ENCODE data around the gene MAML1. TPM values are rescaled to one million over a fixed set of nuclear protein-coding genes. Genes with fewer than 3 reads are reported as not detected.

Gene MAML1
- total and polyA plus RNA-seq, 4 donors: 10.8 to 30.4 (median 22.9) TPM

- no peak for DNase-seq (ENCODE audit: low read depth in 4 of 6, low spot score in 6 of 6)
- Histone ChIP-seq H3K27ac (ENCODE audit: low read depth, low read length) (no peak overlapping the region), H3K36me3 (ENCODE audit: control insufficient read depth, insufficient read depth, low read length) (peaks cover 85% of the 10 kb centered on the region), H3K4me1 (ENCODE audit: control insufficient read depth, insufficient read depth, low read length) (peaks cover 3% of the 10 kb centered on the region), H3K4me3 (ENCODE audit: low read depth, low read length) (no peak overlapping the region), H3K27me3 (ENCODE audit: control insufficient read depth, insufficient read depth, low read length) (no peaks in the 10 kb centered on the region), H3K9me3 (ENCODE audit: control insufficient read depth, insufficient read depth, low read length) (no peaks in the 10 kb centered on the region)
- 93% methylated on average over 11 of the region's 12 CpGs for WGBS (ENCODE audit: insufficient coverage)
These were observed 41.8 kb downstream of the MAML1 start for GRCh38 chr5:179774442-179774841.

DNA sequence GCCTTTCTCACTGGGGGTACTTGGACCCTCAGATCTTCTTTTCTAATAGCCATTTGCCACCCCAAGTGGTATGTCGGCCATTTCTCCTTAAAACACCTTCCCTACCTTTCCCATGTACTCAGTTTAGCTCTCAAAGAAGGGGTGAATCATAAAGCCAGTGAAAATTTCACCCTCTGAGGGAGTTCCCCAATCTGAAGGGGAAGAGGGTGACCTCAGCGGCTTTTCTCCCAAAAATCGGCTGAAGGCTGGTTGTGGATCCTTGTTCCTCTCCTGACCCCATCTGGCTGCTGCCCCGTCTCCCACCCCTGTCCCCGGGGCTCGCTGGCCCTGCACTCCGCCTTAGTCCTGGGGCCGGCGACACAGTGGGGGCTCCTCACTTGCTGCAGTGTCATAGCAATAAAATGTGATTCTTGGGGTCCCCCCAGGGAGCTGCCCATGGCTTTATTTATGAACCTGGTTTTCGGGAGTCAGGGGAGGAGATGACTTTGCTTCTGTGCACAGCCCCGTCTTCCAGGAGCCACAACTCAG is 43.9 kb downstream of the MAML1 start:
- H3K4me3 ChIP-seq (ENCODE audit: low read depth, low read length): no peak overlapping the region
- H3K27me3 ChIP-seq (ENCODE audit: control insufficient read depth, insufficient read depth, low read length): no peaks in the 10 kb centered on the region
- no peaks in the 10 kb centered on the region for H3K9me3 ChIP-seq (ENCODE audit: control insufficient read depth, insufficient read depth, low read length)
- WGBS (ENCODE audit: insufficient coverage): 94% methylated on average over 6 of the region's 11 CpGs
- peaks cover 3% of the 10 kb centered on the region for H3K4me1 ChIP-seq (ENCODE audit: control insufficient read depth, insufficient read depth, low read length)
- peaks cover 83% of the 10 kb centered on the region for H3K36me3 ChIP-seq (ENCODE audit: control insufficient read depth, insufficient read depth, low read length)
- DNase-seq (ENCODE audit: low read depth in 4 of 6, low spot score in 6 of 6): no peak
- H3K27ac ChIP-seq (ENCODE audit: low read depth, low read length): no peak overlapping the region

DNA sequence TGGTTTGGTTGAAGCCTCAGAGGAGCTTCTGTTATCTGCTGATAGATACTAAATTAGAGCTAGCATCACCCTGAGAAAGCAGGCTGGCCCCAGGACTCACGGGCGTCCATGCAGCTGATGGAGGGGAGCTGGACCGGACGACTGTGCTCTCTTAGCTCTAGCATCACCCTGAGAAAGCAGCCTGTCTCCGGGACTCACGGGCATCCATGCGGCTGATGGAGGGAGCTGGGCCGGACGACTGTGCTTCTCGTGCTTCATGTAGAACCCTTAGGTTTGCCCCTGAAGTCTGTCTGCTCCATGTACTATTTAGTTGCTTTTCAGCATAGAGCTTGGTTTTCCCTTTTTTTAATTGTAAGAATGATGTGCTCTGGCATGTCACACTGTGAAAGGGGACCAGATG is 44.8 kb downstream of the MAML1 start:
- WGBS (ENCODE audit: insufficient coverage): 88% methylated on average over 10 of the region's 10 CpGs
- H3K27me3 ChIP-seq (ENCODE audit: control insufficient read depth, insufficient read depth, low read length): no peaks in the 10 kb centered on the region
- no peaks in the 10 kb centered on the region for H3K9me3 ChIP-seq (ENCODE audit: control insufficient read depth, insufficient read depth, low read length)
- H3K4me3 ChIP-seq (ENCODE audit: low read depth, low read length): no peak overlapping the region
- peaks cover 80% of the 10 kb centered on the region for H3K36me3 ChIP-seq (ENCODE audit: control insufficient read depth, insufficient read depth, low read length)
- no peak for DNase-seq (ENCODE audit: low read depth in 4 of 6, low spot score in 6 of 6)
- H3K27ac ChIP-seq (ENCODE audit: low read depth, low read length): no peak overlapping the region
- H3K4me1 ChIP-seq (ENCODE audit: control insufficient read depth, insufficient read depth, low read length): peaks cover 3% of the 10 kb centered on the region

DNA sequence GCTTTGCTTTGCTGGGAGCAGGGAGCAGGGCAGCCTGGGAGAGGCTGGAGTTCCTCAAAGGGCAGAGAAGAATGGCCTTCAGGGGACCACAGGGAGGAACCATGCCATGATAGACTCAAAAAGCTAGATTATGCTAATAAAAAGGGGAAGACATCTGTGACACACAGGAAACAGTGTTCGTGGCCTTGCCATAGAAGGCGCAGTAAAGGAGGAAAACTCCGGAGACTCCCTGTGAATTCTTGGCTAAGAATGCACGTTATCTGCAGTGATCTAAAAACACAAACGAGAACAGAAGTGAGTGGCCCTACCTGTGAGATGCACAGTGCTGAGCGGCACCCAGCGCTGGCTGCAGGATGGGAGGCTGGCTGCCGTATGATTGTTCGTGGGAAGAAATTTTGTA is 45.3 kb downstream of the MAML1 start:
- no peak overlapping the region for H3K27ac ChIP-seq (ENCODE audit: low read depth, low read length)
- no peaks in the 10 kb centered on the region for H3K27me3 ChIP-seq (ENCODE audit: control insufficient read depth, insufficient read depth, low read length)
- H3K4me3 ChIP-seq (ENCODE audit: low read depth, low read length): no peak overlapping the region
- H3K9me3 ChIP-seq (ENCODE audit: control insufficient read depth, insufficient read depth, low read length): no peaks in the 10 kb centered on the region
- peaks cover 3% of the 10 kb centered on the region for H3K4me1 ChIP-seq (ENCODE audit: control insufficient read depth, insufficient read depth, low read length)
- DNase-seq (ENCODE audit: low read depth in 4 of 6, low spot score in 6 of 6): no peak
- WGBS (ENCODE audit: insufficient coverage): 68% methylated on average over 9 of the region's 9 CpGs
- peaks cover 78% of the 10 kb centered on the region for H3K36me3 ChIP-seq (ENCODE audit: control insufficient read depth, insufficient read depth, low read length)

DNA sequence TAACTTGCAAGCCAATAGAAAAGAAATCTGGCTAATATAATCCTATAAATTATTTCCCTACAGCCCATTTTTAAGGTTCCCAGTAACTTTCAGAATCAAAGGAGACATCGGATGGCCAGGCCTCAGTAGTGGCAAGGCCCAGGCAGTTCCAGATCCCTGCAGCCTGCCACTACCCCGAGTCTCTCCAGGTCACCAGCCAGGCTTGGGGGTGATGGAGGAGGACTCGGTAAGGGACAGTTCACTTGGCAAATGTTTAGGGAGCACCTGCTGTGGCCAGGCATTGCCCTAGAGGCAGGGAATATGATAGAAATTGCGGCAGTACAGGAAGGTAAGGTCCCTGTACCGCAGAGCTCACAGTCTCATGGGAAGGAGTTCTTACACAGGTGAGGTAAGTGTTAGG is 46.0 kb downstream of the MAML1 start:
- no peak for DNase-seq (ENCODE audit: low read depth in 4 of 6, low spot score in 6 of 6)

GRCh38 chr5:179779826-179780225 is 47.2 kb downstream of the MAML1 start:
- Histone ChIP-seq H3K27me3 (ENCODE audit: control insufficient read depth, insufficient read depth, low read length) (no peaks in the 10 kb centered on the region), H3K27ac (ENCODE audit: low read depth, low read length) (no peak overlapping the region), H3K9me3 (ENCODE audit: control insufficient read depth, insufficient read depth, low read length) (no peaks in the 10 kb centered on the region), H3K36me3 (ENCODE audit: control insufficient read depth, insufficient read depth, low read length) (peaks cover 63% of the 10 kb centered on the region), H3K4me3 (ENCODE audit: low read depth, low read length) (no peak overlapping the region), H3K4me1 (ENCODE audit: control insufficient read depth, insufficient read depth, low read length) (peaks cover 3% of the 10 kb centered on the region)
- WGBS (ENCODE audit: insufficient coverage): 96% methylated on average over 4 of the region's 4 CpGs
- DNase-seq (ENCODE audit: low read depth in 4 of 6, low spot score in 6 of 6): no peak

More for the DNA sequence above, 46.0 kb downstream of the MAML1 start:
- H3K4me3 ChIP-seq (ENCODE audit: low read depth, low read length): no peak overlapping the region
- no peaks in the 10 kb centered on the region for H3K9me3 ChIP-seq (ENCODE audit: control insufficient read depth, insufficient read depth, low read length)
- H3K36me3 ChIP-seq (ENCODE audit: control insufficient read depth, insufficient read depth, low read length): peaks cover 75% of the 10 kb centered on the region
- no peaks in the 10 kb centered on the region for H3K27me3 ChIP-seq (ENCODE audit: control insufficient read depth, insufficient read depth, low read length)
- WGBS (ENCODE audit: insufficient coverage): 99% methylated on average over 5 of the region's 5 CpGs
- peaks cover 3% of the 10 kb centered on the region for H3K4me1 ChIP-seq (ENCODE audit: control insufficient read depth, insufficient read depth, low read length)
- H3K27ac ChIP-seq (ENCODE audit: low read depth, low read length): no peak overlapping the region

DNA sequence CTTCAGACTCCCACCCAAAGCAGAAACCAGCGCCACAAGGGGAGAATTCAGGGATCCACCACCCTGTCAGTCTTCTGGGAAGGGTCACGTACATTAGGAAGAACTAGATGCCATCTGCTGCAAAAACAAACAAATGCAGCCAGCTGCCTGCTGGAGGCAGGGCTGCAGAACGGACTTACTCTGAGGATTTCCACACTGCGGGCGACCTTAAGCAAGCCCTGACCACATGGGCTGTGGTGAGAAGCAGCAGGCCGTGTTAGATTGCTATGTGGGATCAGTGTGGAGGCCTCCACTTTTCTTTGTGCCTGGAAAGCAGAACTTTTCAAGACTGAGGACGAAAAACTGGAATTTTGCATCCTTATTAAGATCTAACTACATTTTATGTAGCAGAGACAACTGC is 47.7 kb downstream of the MAML1 start:
- 78% methylated on average over 5 of the region's 7 CpGs for WGBS (ENCODE audit: insufficient coverage)
- no peak overlapping the region for H3K4me3 ChIP-seq (ENCODE audit: low read depth, low read length)
- H3K4me1 ChIP-seq (ENCODE audit: control insufficient read depth, insufficient read depth, low read length): peaks cover 3% of the 10 kb centered on the region
- DNase-seq (ENCODE audit: low read depth in 4 of 6, low spot score in 6 of 6): no peak
- no peak overlapping the region for H3K27ac ChIP-seq (ENCODE audit: low read depth, low read length)
- peaks cover 59% of the 10 kb centered on the region for H3K36me3 ChIP-seq (ENCODE audit: control insufficient read depth, insufficient read depth, low read length)
- H3K9me3 ChIP-seq (ENCODE audit: control insufficient read depth, insufficient read depth, low read length): no peaks in the 10 kb centered on the region
- H3K27me3 ChIP-seq (ENCODE audit: control insufficient read depth, insufficient read depth, low read length): no peaks in the 10 kb centered on the region

- no peaks in the 10 kb centered on the region for H3K27me3 ChIP-seq (ENCODE audit: control insufficient read depth, insufficient read depth, low read length)
- no peak overlapping the region for H3K4me3 ChIP-seq (ENCODE audit: low read depth, low read length)
- no peak for DNase-seq (ENCODE audit: low read depth in 4 of 6, low spot score in 6 of 6)
- H3K4me1 ChIP-seq (ENCODE audit: control insufficient read depth, insufficient read depth, low read length): peaks cover 3% of the 10 kb centered on the region
- H3K9me3 ChIP-seq (ENCODE audit: control insufficient read depth, insufficient read depth, low read length): no peaks in the 10 kb centered on the region
- WGBS (ENCODE audit: insufficient coverage): 98% methylated on average over 4 of the region's 4 CpGs
- peaks cover 51% of the 10 kb centered on the region for H3K36me3 ChIP-seq (ENCODE audit: control insufficient read depth, insufficient read depth, low read length)
- H3K27ac ChIP-seq (ENCODE audit: low read depth, low read length): no peak overlapping the region
These were observed 49.2 kb downstream of the MAML1 start for GRCh38 chr5:179781846-179782245.

DNA sequence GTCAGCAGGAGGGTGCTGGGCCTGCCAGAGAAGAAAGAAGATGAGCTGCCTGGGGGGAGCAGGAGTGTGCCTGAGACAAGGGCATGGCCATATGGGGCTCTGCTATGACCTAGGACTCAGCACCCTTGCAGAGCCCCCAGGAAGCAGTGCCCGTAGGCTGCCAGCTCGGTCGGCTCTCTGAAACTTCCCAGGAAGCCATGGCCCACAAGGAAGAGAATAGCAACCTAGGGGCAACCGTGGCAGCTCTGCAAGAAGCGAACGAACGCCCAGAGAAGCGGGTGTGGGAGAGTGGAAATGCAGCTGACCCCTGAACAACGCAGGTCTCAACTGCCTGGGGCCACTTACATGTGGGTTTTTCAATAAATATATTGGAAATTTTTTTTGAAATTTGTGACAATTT is 50.5 kb downstream of the MAML1 start:
- H3K36me3 ChIP-seq (ENCODE audit: control insufficient read depth, insufficient read depth, low read length): peaks cover 45% of the 10 kb centered on the region
- H3K4me3 ChIP-seq (ENCODE audit: low read depth, low read length): no peak overlapping the region
- WGBS (ENCODE audit: insufficient coverage): 96% methylated on average over 7 of the region's 9 CpGs
- DNase-seq (ENCODE audit: low read depth in 4 of 6, low spot score in 6 of 6): no peak
- no peaks in the 10 kb centered on the region for H3K4me1 ChIP-seq (ENCODE audit: control insufficient read depth, insufficient read depth, low read length)
- H3K27ac ChIP-seq (ENCODE audit: low read depth, low read length): no peak overlapping the region
- no peaks in the 10 kb centered on the region for H3K27me3 ChIP-seq (ENCODE audit: control insufficient read depth, insufficient read depth, low read length)
- no peaks in the 10 kb centered on the region for H3K9me3 ChIP-seq (ENCODE audit: control insufficient read depth, insufficient read depth, low read length)

DNA sequence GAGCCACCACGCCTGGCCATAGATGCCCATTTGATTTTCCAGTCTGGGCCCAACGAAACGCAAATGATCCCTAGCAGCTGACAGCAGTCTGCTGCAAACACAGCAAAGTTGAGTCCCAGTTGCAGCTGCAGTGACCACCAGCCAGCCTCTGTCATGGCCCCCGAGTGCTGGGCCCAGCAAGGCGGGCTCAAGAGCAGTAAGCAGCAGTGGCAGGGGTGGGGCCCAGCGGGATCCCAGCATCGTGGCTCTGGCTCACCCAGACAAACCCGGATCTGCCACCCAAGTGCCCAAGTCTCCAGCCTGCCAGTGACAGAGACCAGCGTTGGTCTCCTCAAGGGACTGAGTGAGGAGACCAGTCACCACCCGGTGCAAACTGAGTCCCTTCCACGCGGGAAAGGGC is 54.2 kb downstream of the MAML1 start:
- 90% methylated on average over 12 of the region's 12 CpGs for WGBS (ENCODE audit: insufficient coverage)
- Histone ChIP-seq H3K9me3 (ENCODE audit: control insufficient read depth, insufficient read depth, low read length) (no peaks in the 10 kb centered on the region), H3K27me3 (ENCODE audit: control insufficient read depth, insufficient read depth, low read length) (no peaks in the 10 kb centered on the region), H3K36me3 (ENCODE audit: control insufficient read depth, insufficient read depth, low read length) (peaks cover 19% of the 10 kb centered on the region), H3K4me3 (ENCODE audit: low read depth, low read length) (no peak overlapping the region), H3K27ac (ENCODE audit: low read depth, low read length) (no peak overlapping the region), H3K4me1 (ENCODE audit: control insufficient read depth, insufficient read depth, low read length) (no peaks in the 10 kb centered on the region)
- DNase-seq (ENCODE audit: low read depth in 4 of 6, low spot score in 6 of 6): no peak

All from spinal cord (tissue), 10 donors.